HS-27A (cell line): Measurements from ENCODE around the gene HHATL.

ENCODE experiments used
- DNase-seq: peaks from one replicate; pipeline ENCODE4 v3.0.0-alpha.2; 2012; ENCODE audit warnings: low read depth, missing footprints

HHATL gene

DNA sequence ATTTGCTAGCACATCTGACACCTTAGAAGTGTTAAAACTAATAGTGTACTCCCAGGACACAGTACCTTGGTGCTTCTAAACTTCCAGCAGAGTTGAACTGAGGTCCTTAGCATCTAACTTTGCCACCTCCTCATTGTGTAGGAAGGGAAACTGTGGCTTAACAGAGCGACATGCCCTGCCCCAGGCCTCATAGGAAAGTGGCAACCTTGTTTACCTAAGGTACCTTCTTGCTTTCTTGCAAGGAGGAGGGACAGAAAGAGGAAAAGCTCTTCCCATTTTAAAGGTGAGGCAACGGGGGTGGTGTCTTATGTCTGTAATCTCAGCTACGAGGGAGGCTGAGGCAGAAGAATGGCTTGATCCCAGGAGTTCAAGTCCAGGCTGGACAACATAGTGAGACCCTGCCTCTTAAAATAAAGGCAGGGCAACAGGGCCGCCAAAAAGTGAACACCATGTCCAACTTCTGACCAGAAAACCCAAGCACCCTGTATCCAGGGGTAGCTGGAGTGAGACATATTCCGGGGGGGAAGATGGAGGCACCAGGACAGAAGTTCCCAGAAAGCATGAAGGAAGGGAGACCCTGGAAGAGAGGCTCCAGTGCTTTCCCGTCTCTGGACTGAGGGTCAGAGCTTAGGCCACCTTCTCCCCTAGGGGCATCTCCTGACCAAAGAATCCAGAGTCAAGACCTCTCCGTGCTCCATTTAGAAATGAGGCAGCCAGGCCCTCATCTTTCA lies 17.8 kb downstream of the HHATL start:
- DNase-seq, result no peak

DNA sequence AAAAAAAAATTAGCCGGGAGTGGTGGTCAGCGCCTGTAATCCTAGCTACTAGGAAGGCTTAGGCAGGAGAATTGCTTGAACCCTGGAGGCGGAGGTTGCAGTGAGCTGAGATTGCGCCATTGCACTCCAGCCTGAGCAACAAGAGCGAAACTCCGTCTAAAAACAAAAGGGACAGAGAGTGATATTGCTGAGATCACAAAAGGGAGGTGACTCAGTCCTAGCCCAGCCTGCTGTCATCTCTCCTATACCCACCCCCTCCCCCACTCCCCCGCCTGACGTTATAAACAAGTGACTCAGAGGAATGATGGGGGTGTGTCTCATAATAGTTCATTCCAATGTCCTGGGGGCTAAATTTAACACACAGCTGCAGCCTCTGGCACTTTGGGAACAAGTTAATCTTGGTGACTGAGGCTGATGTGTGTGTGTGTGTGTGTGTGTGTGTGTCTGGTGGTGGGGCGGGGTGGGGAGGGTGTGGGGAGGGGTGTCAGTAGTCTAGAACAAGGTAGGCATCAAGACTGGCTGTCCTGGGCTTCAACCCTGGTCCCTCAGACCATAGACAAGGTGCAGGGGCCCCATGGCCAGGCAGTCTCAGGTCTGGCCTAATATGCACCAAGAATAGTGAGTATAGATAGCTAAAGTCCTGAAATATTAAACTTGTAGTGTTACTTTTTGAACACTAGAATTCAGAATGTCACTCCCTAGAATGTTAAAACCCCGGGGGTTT lies 18.6 kb downstream of the HHATL start:
- DNase-seq, result peak; percentile 87

DNA sequence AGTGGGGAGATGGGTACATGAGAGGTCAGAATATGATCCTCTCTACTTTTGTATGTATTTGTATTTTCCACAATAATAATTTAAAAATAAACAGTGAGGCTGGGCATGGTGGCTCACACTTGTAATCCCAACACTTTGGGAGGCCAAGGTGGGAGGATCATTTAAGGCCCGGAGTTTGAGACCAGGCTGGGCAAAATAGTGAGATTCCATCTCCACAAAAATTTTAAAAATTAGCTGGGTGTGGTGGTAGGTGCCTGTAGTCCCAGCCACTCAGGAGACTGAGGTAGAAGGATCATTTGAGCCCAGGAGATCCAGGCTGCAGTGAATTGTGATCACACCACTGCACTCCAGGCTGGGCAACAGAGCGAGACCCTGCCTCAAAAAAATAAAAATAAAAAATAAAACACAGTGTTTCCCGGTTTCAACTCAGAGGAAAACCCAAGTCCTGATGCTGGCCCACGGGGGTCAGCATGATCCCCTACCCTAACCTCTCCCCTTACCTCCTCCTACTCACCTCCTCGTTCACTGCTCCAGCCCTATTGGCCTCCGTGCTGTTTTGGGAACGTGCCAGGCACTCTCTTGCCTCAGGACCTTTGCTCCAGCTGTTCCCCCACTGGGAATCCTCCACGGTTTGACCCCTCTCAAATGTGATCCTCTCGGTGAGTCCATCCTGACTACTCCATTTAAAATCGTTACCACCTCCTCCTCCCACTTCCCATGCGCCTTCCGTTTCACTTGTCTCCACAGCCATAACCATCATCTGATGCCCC lies 20.1 kb downstream of the HHATL start:
- no peak for DNase-seq

DNA sequence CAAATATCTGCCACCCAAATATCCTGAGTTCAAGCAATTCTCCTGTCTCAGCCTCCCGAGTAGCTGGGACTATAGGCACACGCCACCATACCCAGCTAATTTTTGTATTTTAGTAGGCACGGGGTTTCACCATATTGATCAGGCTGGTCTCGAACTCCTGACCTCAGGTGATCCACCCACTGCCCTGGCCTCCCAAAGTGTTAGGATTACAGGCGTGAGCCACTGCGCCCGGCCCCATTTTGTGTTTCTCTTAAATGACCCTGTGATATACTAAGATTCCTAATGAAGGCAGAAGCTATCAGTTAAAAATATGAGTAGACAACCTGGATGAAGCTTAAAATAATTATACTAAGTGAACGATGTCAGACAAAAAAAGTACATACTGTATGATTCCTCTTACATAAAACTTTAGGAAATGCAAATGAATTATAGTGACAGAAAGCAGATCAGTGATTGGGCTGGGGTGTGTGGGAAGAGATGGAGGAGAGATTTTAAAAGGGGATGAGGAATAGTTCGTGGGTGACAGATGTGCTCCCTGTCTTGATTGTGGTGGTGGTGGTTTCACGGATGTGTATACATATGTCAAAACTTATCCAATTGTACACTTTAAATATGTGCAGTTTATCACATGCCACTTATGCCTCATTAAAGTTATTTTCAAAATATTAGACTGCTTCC lies 21.1 kb downstream of the HHATL start:
- DNase-seq, result no peak

DNA sequence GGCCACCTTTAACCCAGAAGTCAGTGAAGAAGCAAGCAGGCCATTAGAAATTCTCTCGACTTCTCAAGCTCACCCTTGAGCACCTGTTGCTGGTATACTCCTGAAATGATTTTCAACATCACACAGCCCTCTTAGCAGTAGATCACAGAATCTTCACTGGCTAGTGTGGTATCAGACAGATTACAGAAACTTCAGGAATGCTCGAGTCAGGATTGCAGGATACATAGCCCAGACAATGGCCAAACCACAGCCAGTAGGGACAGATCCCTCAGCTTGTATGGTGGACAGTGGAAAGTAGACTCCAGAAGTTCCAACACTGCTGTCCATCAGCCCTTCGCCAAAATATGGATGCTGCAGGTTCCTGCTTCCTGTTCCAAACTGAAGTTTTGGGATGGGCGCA lies 21.8 kb downstream of the HHATL start:
- no peak for DNase-seq

DNA sequence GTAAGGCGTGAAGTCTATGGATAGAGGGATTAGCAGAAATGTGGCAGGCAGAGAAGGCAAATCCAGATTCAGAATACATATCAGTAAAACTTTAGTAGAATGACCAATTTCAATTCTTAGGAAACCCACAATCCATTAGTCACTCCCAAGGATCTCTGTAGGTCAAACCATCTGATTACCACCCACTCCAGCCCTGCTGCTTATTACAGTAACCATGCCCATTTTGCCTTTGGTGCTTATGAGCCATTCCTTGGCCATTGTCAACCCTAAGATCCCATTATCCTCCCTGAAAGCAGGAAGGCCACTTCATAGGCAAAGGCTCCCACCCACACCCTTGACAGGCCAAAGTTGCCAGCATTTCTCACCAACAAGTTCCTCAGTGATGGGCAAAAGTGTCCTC lies 22.3 kb downstream of the HHATL start:
- DNase-seq, result no peak

DNA sequence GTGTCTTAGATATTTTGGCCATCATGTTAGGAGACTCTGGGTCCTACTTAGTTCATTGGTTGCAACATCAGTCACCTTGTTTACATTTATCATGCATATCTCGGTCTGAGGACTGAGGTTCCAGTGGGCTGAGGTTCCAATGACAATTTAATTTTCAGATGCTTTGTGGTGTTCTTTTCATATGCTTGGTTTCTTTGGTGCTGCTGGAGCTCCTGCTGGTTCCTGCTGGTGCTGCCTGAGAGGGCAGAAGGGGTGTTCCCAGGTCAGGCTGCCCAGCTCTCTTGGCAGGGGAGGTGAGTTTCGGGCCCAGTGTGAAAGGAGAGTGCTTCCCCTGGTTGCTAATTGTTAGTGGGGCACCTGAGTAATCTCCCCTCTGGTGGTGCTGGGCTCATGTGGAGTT lies 24.2 kb downstream of the HHATL start:
- DNase-seq, result no peak

DNA sequence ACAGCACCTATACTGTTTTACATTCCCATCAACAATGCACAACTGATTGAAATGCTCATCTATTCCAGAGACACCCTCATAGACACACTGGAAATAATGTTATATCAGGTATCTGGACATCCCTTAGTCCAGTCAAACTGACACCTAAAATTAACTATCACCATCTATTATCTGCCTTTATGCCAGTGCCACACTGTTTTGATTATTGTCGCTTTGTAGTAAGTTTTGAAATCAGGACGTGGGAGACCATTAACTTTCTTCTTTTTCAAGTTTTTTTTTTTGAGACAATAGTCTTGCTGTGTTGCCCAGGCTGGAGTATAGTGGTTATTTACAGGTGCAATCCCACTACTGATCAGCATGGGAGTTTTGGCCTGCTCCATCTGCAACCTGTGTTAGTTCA lies 26.7 kb downstream of the HHATL start:
- no peak for DNase-seq

DNA sequence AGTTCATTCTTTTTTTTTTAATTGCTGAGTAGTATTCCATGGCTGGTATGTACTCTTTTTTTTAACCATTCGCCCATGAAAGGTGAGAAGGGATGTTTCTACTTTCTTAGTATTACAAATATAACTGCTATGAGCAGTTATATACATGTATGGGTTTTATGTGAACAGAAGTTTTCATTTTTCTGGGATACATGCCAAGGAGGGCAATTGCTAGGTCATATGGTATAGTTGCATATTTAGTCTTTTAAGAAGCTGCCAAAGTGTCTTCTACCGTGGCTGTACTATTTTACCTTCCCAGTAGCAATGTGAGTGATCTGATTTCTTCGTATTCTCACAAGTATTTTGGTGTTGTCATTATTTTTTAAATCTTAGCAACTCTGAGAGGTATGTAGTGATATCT lies 28.5 kb downstream of the HHATL start:
- no peak for DNase-seq

DNA sequence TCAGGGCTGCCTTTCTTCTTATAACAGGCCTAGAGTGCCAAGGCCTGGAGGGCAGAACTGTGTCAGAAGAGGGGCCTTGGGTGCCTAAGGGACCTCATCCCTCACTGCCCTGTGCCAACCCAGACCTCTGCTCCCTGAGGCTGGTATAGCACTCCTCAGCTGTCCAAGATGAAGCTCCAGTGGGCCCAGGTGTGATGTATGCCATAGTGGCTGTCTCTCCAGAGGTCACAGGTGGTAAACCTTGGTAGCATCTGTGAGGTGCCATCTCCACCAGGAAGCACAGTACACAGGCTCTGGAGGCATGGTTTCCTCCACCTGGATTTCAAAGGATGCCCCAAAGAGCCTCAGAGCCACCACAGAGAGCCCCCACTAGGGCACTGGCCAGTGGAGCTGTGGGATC lies 29.5 kb downstream of the HHATL start:
- DNase-seq, result no peak

- no peak for DNase-seq
Observed at GRCh38 chr3:42672515-42672914, 30.1 kb downstream of the HHATL start.

DNA sequence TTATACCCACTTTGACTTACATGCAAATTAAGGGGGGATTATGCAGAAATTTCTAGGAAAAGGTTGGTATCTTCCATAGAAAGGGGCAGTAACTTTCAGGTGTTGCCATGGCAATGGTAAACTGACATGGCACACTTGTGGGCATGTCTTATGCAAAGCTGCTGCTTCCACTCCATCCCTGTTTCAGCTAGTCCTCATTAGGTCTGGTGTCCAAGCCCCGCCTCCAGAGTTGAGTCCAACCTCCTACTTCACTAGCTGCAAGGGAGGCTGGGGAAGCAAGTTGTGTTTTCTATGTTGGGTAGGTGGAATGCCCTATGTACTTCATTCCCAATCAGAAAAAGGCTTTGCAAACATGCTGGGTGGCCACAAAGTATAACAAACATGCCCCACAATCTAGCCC lies 31.9 kb downstream of the HHATL start:
- no peak for DNase-seq

- DNase-seq, result no peak
Observed at GRCh38 chr3:42670051-42670576, 32.5 kb downstream of the HHATL start.

GRCh38 chr3:42668793-42669217 lies 33.8 kb downstream of the HHATL start:
- DNase-seq, result no peak

- DNase-seq, result no peak
Observed at GRCh38 chr3:42668413-42668760, 34.2 kb downstream of the HHATL start.

DNA sequence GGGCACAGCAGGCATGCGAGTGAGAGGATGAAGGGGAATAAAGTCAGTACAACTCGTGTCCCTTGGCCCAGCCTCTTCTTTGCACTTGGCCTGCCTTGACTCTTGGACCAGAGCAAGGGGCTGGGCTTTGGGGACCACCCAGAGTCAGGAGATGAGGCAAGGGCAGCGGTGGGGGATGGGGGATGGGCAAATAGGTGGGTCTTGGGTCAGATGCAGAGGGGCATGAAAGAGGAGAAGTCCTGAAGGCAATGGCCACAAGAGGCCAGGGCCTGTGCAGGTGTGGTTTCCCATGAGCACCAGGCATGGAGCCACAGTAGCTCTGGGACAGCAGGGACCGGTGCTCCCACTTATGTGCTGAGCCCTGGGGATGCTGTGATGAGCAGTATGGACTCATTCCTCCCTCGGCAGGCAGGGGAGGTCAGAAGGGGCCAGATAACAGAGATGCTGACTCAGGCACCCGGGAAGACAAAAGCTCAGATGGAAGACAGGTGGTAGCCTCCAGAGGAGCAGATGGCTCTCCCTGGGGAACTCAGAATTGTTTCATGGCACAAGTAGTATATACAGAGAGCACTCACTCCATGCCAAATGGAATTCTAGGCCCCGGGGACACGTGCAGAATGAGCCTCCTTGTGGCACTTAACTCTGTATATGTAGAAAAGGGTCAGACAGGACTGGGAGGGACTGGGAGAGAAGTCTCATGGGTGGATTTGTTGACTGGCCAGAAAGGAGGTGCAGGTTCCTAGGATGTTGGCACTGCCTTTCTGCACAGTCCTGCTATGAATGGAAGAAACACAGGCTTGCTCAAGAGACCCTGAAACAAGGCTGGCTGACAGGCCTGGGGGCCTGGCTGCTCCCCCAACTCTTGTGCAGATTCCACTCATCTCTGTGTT lies 34.8 kb downstream of the HHATL start:
- no peak for DNase-seq

DNA sequence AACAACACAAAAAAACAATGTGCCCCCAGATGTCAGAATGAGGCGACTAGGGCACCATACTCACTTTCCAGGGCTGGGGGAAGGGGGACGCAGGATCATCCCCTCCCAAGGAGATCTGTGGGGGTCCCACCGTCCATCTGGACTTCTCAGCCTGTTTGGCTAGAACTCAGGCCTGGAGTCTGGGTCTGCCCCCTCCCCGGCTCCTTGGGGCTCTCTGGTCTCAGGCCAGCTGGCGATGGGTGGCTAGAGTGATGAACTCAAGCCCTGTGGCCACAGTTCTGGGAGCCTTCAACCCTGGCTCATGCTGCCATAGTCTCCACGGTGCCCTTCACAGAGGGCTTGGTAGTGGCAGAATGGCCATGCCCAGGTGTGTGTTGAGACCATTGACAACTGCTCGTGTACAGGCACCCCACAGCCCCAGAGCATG lies 35.5 kb downstream of the HHATL start:
- no peak for DNase-seq

DNA sequence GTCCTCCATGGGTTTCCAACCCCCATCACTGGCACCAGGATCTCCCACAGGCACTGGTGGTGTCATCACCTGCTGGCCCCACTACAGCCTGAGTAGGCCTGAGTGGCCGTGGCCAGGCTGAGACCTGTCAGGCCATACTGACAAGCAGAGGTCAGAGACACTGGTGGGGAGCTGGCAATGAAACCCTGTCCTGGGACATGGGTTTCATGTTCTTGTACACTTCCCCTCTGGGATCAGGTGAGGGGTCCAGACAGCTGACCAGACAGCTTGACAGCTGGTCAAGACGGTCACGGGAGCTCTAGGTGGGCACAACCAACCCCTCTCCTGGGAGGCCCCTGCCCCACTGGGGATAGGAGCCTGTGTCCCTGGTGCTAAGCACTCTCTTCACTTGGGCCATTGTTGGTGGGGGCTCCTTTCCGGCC lies 36.0 kb downstream of the HHATL start:
- no peak for DNase-seq

DNA sequence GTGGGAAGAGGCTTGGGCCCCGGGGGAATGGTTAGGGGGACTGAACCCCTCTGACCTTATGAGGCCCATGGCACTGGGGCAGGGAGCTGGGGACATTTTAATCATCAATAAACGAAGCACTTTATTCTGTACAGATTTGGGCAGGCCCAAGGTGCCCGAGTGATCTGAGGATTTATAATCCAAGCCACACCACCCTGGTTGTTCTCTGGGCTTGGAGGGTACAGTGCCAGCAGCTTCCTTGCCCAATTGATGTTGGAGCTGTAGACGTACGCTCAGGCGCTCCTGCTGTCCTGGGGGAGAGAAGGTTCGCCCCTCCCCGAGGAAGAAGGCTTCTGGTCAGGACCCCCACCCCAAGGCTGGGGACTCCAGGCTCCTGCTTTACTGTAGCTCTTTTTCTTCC lies 36.6 kb downstream of the HHATL start:
- no peak for DNase-seq

- no peak for DNase-seq
Observed at GRCh38 chr3:42665050-42665878, 37.3 kb downstream of the HHATL start.
